ENCODE data around the gene FGF1.

Gene FGF1

DNA sequence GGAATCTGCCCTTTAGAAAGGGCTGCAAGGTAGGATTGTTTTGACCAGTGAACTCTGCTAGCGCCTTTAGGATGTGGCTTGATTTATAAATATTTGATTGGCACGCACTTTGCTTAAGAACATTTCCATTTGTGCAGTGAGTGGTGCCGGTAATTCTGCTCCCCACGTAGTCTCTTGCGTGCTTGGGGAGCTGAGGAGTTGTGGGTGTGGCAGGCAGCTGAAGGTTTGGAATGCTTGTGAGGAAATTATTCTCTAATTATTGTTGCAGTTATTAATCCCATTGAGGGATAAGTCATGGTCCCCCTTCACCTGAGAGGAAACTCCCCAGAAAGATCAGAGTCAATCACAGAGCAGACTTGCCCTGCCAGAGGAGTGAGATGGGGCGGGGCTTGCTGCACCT, 76.7 kb downstream of the FGF1 start:
- no peak for DNase-seq

- no peak for DNase-seq
These were observed 77.8 kb downstream of the FGF1 start for GRCh38 chr5:142608081-142608480.

- DNase-seq = no peak
These were observed 80.3 kb downstream of the FGF1 start for GRCh38 chr5:142605611-142606010.

GRCh38 chr5:142602720-142603245, 83.1 kb downstream of the FGF1 start:
- no peak for DNase-seq

DNA sequence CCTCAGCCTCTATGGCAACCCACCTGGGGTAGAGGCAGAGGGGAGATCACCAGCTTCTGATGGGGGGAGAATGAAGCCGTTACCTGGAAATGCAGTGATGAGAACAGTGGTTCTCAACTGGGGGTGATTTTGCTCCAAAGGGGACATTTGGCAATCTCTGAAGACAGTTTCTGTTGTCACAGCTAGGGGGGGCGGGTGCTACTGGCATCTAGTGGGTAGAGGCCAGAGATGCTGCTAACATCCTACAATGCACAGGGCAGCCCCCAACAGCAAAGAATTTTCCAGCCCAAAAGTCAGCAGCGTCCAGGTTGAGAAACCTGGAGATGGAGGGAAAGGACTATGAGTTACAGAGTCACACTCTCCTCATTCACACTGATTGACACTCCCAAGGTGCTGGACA, 84.5 kb downstream of the FGF1 start:
- no peak for DNase-seq

DNA sequence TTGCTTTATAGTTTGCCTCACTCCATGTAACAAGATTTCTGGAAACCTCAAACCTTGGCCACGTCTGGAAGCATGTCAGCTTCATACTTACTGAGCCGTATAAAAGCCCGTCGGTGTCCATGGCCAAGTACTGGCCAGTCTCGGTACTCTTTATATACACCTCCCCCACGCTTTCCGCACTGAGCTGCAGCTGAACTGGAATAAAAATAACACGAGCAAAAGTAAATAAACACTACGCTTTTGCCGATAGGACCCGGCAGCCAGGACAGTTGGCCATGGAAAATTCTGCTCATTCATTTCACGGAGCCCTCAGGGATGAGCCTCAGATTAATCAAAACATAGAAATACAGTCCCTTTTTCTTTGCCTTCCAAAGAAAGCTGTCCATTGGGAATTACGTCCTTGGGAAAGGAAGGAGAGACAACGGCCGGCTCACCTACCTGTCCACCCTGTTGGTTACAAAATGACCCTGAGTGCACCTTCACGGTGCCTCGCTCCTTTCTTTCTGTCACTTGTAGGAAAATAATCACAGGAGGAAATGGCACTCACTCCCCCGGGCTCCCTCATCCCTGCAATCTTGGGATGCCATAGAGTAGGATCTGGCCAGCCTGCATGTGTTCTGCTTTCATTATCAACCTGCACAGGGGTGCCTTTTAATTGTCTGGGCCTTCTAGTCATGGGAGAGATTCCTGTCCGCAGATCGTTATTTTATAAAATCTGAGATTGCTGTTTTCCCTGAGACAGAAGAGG, 85.1 kb downstream of the FGF1 start:
- DNase-seq = no peak

GRCh38 chr5:142600092-142600491, 85.8 kb downstream of the FGF1 start:
- DNase-seq = no peak

DNA sequence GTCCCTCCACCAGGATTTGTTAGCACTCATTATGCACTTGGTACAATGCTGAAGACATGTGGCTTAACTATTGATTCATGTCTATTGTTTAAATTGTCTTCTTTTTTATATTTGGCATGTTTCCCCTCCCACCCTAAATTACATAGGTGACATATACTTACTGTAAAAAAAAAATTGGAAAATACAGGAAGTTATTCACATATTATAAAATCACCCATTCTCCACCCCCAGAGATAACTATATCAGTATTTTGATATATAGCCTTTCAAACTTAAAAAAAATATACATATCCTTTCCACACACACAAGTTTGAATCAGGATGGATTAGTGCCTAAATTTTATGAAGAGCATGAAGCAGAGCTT, 87.6 kb downstream of the FGF1 start:
- no peak for DNase-seq

- peak; percentile 41 for DNase-seq
These were observed 88.1 kb downstream of the FGF1 start for GRCh38 chr5:142597546-142598337.

DNA sequence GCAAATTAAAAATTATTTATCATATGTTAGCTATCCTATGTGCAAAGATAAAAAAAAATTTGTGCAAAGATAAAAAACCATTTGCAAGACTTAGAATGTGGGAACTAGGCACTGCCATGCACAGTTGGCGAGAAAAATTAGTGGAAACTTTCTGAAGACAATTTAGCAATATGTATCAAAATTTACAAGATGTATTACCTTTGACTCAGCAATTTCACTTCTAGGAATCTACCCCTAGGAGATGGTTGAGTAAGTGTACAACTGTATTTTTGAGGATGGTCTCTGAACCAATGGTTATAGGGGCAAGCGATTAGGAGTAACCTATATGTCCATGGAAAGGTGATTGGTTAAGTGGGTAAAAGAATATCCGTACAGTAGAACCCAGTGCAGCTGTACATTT, 88.9 kb downstream of the FGF1 start:
- no peak for DNase-seq

GRCh38 chr5:142592365-142592764, 93.5 kb downstream of the FGF1 start:
- DNase-seq = no peak

DNA sequence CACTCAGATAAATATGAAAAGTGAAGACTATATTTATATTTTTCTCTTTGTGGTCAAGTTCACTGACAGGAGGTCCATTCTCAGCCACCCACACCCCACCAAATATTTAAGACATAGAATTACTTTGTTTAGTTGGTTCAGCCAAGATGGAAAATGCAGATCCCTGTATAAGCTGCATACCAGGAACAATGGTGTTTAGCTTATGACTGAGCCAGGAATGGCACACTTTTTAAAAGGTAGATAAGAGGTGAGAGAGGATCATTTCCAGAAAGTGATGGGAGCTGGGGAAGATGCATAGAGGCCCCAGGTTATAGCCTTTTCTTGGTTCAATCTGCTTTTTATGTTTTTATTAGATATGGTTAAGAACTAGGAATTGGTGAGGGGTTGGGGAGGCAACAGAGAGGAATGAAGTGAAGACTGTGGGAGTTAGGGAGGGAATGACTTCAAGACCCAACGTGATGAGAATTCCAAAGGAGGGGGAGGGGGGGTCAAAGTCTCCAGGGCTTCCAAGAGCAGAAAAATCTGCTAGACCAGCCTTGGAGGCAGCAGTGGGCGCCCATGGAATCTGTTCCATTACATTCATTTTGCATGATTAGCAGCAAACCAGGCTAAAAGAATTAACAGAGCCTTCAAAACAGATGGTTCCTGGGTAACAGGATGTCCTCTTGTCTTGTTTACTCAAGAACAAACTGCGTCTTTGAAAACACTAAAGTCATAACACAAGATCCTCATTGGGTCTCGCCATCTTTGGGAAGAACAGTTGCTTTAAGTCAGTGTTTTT, 95.2 kb downstream of the FGF1 start:
- DNase-seq = no peak

GRCh38 chr5:142589720-142590119, 96.2 kb downstream of the FGF1 start:
- DNase-seq = no peak

GRCh38 chr5:142587354-142587965, 98.4 kb downstream of the FGF1 start:
- DNase-seq = no peak

DNA sequence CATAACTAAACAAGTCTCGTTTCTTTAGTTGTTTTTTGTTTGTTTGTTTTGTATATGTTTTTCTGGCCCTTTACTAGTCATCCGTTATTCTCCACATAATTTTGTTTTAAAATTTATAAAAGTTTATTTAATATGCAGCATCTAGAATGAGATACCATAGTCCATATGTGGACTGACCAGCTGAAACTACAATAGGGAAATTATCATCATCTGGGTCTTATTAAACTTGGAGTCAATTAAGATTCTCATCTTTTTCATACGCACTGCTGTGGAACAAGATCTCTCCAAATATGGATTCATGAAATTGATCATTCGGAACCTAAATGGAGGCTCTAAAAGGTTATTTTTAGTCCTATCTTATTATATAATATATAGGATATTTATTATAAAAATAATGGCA, 99.3 kb downstream of the FGF1 start:
- DNase-seq = no peak

DNA sequence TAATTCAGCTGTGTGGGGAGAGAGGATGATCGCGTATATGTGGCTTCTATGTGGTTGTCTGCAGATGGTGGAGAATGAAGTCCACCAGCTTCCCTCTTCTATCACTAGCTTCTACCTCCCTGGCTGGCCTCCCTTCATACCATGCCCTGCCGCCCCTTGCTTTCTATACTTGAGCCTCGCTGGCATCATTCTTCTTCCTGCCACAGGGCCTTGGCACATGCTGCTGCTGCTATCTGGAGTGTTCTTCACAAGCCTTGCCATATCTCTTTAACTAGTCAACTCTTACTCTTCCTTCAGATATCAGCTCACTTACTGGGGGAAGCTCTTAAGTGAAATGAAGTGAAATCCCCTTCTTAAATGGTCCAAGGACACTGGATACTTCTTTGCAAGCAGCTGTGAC, 100.4 kb downstream of the FGF1 start:
- DNase-seq = no peak

GRCh38 chr5:142584891-142585290, 101.0 kb downstream of the FGF1 start:
- no peak for DNase-seq

- DNase-seq = no peak
These were observed 107.6 kb downstream of the FGF1 start for GRCh38 chr5:142578161-142578830.

DNA sequence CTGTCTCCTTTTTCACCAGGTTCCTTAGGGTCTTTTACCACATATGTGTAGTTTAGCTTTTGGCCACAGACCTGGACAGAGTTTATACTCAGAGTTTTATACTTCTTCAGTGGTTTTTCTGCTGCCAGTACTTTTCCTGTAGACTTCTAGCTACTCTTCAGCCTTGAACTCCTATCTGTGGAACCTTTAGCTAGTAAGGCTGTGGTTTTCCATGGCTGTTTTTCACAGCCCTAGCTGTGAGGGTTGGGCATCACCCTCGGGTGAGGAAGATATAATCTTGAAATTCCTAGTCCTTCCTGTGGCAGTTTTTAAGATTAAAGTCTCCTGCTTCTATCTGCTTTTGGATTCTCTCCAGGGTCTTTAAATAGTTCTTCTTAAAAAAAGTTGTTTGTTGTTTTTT, 109.1 kb downstream of the FGF1 start:
- no peak for DNase-seq

GRCh38 chr5:142576303-142576702, 109.6 kb downstream of the FGF1 start:
- DNase-seq = no peak

DNA sequence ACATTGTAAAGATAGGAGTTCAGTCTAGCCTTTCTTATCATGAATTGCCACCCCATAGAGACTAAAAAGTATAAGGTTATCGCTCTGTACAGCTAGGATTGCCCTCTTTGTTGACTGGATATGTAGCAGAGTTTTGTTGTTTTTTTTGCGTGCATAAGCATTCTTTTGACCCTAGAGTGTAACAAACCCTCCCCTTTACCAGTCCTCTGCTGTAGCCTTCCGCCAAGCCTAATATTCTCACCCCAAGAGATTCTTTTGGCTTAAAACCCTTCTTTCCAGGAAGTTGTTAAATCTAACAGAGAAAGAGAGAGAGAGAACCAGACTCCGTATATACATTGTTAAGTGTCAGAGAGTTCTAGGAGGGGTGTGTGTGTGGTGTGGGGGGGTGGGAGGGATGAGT, 113.9 kb downstream of the FGF1 start:
- DNase-seq = no peak

GRCh38 chr5:142571371-142571770, 114.5 kb downstream of the FGF1 start:
- DNase-seq = no peak

DNA sequence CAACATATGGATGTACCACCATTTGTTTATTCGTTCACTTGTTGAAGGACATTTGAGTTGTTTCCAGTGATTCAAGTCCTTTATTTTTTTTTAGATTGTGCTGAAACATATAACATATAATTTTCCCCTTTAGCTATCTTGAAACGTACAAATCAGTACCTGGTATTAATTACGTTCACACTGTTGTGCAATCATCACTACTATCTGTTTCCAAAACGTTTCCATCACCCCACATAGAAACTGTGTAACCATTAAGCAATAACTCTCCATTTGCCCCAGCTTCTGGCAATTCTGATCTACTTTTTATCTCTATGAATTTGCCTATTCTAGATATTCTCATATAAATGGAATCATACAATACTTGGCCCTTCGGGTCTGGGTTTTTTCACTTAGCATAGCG, 116.0 kb downstream of the FGF1 start:
- DNase-seq = no peak
